ENCODE measurements around the gene LCTL. TPM values are rescaled to one million over a fixed set of nuclear protein-coding genes. Genes with fewer than 3 reads are reported as not detected.
"Not testable (repeated sequence)": the region's sequence is repeated elsewhere in the genome, so short reads cannot be mapped to it uniquely, and the experiment has no call there.

Gene LCTL
- total RNA-seq, 1 experiment from 2014 or later = 0.40 TPM

- in situ Hi-C loops (cut with HindIII; ENCODE audit: low pct_unique_long_range_greater_than_20kb, low sequenced_read_pairs) = no loop called here
- no peak for DNase-seq (ENCODE audit: low read depth, low spot score)
These were observed 41.9 kb downstream of the LCTL start for GRCh38 chr15:66523926-66524325.

GRCh38 chr15:66515901-66516322, 49.9 kb downstream of the LCTL start:
- DNase-seq (ENCODE audit: low read depth, low spot score) = no peak
- in situ Hi-C loops (cut with HindIII; ENCODE audit: low pct_unique_long_range_greater_than_20kb, low sequenced_read_pairs) = no loop called here

GRCh38 chr15:66514586-66514985, 51.2 kb downstream of the LCTL start:
- in situ Hi-C loops (cut with HindIII; ENCODE audit: low pct_unique_long_range_greater_than_20kb, low sequenced_read_pairs) = no loop called here
- DNase-seq (ENCODE audit: low read depth, low spot score) = no peak

- no peak for DNase-seq (ENCODE audit: low read depth, low spot score)
- in situ Hi-C loops (cut with HindIII; ENCODE audit: low pct_unique_long_range_greater_than_20kb, low sequenced_read_pairs) = no loop called here
These were observed 57.4 kb downstream of the LCTL start for GRCh38 chr15:66508293-66508883.

- no peak for DNase-seq (ENCODE audit: low read depth, low spot score)
- in situ Hi-C loops (cut with HindIII; ENCODE audit: low pct_unique_long_range_greater_than_20kb, low sequenced_read_pairs) = no loop called here
These were observed 60.0 kb downstream of the LCTL start for GRCh38 chr15:66505818-66506217.

GRCh38 chr15:66505430-66505811, 60.4 kb downstream of the LCTL start:
- in situ Hi-C loops (cut with HindIII; ENCODE audit: low pct_unique_long_range_greater_than_20kb, low sequenced_read_pairs) = no loop called here
- DNase-seq (ENCODE audit: low read depth, low spot score) = no peak

GRCh38 chr15:66504563-66505429, 61.0 kb downstream of the LCTL start, which contains the start of the genes RPL4 and ZWILCH:
RPL4 (minus strand) TSS chr15:66504855; CDS start chr15:66504790, 65 bp downstream.
ZWILCH (plus strand) TSS chr15:66505326; CDS start chr15:66505339, 13 bp downstream.
- peak; percentile 77 for DNase-seq (ENCODE audit: low read depth, low spot score)
- in situ Hi-C loops (cut with HindIII; ENCODE audit: low pct_unique_long_range_greater_than_20kb, low sequenced_read_pairs) = no loop called here

GRCh38 chr15:66503780-66504562, 61.8 kb downstream of the LCTL start:
- in situ Hi-C loops (cut with HindIII; ENCODE audit: low pct_unique_long_range_greater_than_20kb, low sequenced_read_pairs) = no loop called here

GRCh38 chr15:66503041-66503648, 62.7 kb downstream of the LCTL start:
- DNase-seq (ENCODE audit: low read depth, low spot score); in situ Hi-C loops (cut with HindIII; ENCODE audit: low pct_unique_long_range_greater_than_20kb, low sequenced_read_pairs): not testable (repeated sequence)

More at GRCh38 chr15:66503780-66504562, 61.8 kb downstream of the LCTL start:
- no peak for DNase-seq (ENCODE audit: low read depth, low spot score)

GRCh38 chr15:66502491-66502890, 63.3 kb downstream of the LCTL start:
- no peak for DNase-seq (ENCODE audit: low read depth, low spot score)
- in situ Hi-C loops (cut with HindIII; ENCODE audit: low pct_unique_long_range_greater_than_20kb, low sequenced_read_pairs) = no loop called here

GRCh38 chr15:66500346-66500745, 65.5 kb downstream of the LCTL start:
- DNase-seq (ENCODE audit: low read depth, low spot score); in situ Hi-C loops (cut with HindIII; ENCODE audit: low pct_unique_long_range_greater_than_20kb, low sequenced_read_pairs): not testable (repeated sequence)

- in situ Hi-C loops (cut with HindIII; ENCODE audit: low pct_unique_long_range_greater_than_20kb, low sequenced_read_pairs) = loop anchor here (25.0 kb wide), 1 partner anchor 186 kb away; no protein-coding TSS in a partner anchor
- DNase-seq (ENCODE audit: low read depth, low spot score) = peak; percentile 49
These were observed 67.1 kb downstream of the LCTL start for GRCh38 chr15:66498501-66499386.

Small RNA genes lying within 50 kb of the gene (small RNA-seq; reads per million reads assigned to genes)
- gene RF01159 = 0 reads per million in 2 experiments
- gene SNORD16 = 0 reads per million in 2 experiments
- gene SNORD18A = 0 reads per million in 2 experiments
- 0 reads per million in 2 experiments for gene SNORD18B
- gene SNORD18C = 0 reads per million in 2 experiments

Other genes with a start within 250 kb of the LCTL start
- gene TIPIN, start 209.3 kb downstream of the LCTL start, total RNA-seq (2014; rRNA removed; shearing (Covaris generic)) = 23.3 and 24.0 TPM in 2 replicates
- gene MAP2K1, start 179.1 kb downstream of the LCTL start, total RNA-seq (2014; rRNA removed; shearing (Covaris generic)) = 16.2 and 18.5 TPM in 2 replicates
- 60.5 and 60.7 TPM in 2 replicates for gene SNAPC5, start 68.2 kb downstream of the LCTL start, total RNA-seq (2014; rRNA removed; shearing (Covaris generic))
- 7,059 and 7,927 TPM in 2 replicates for gene RPL4, start 61.1 kb downstream of the LCTL start, total RNA-seq (2014; rRNA removed; shearing (Covaris generic))
- 18.7 and 25.5 TPM in 2 replicates for gene ZWILCH, start 60.7 kb downstream of the LCTL start, total RNA-seq (2014; rRNA removed; shearing (Covaris generic))
- 3.2 and 4.6 TPM in 2 replicates for gene SMAD6, start 136.2 kb upstream of the LCTL start, total RNA-seq (2014; rRNA removed; shearing (Covaris generic))